GM19240 (cell line): ENCODE measurements around the gene ZNF432.
"Not testable (repeated sequence)": the region's sequence is repeated elsewhere in the genome, so short reads cannot be mapped to it uniquely, and the experiment has no call there.

Experiments
- DNase-seq: peaks from one replicate; pipeline ENCODE4 v3.0.0; 2011; ENCODE audit warnings: low spot score; ENCODE audit not compliant: insufficient read length

The ZNF432 gene

GRCh38 chr19:52048555-52049501 is at the start of gene ZNF432:
ZNF432 (minus strand) TSS chr19:52048838; CDS start chr19:52046868, 1,970 bp downstream.
- peak; percentile 44 for DNase-seq

- DNase-seq, result not testable (repeated sequence)
Measured at GRCh38 chr19:52096416-52096815, 47.8 kb upstream of the ZNF432 start.

GRCh38 chr19:52095172-52096014 is 46.8 kb upstream of the ZNF432 start, which contains the start of gene ZNF841:
ZNF841 (minus strand) TSS chr19:52095765; CDS start chr19:52084801, 10,964 bp downstream.
- DNase-seq, result peak; percentile 18

GRCh38 chr19:52094526-52095130 is 46.0 kb upstream of the ZNF432 start:
- no peak for DNase-seq

- DNase-seq, result no peak
Measured at GRCh38 chr19:52086481-52086880, 37.8 kb upstream of the ZNF432 start.

GRCh38 chr19:52070496-52070895 is 21.9 kb upstream of the ZNF432 start:
- DNase-seq, result no peak

GRCh38 chr19:52069653-52070052 is 21.0 kb upstream of the ZNF432 start:
- DNase-seq, result no peak

GRCh38 chr19:52066258-52066863 is 17.7 kb upstream of the ZNF432 start:
- DNase-seq, result no peak

- DNase-seq, result no peak
Measured at GRCh38 chr19:52065399-52065798, 16.8 kb upstream of the ZNF432 start.

GRCh38 chr19:52056480-52056879 is 7.8 kb upstream of the ZNF432 start:
- not testable (repeated sequence) for DNase-seq

GRCh38 chr19:52051736-52052135 is 3.1 kb upstream of the ZNF432 start:
- DNase-seq, result not testable (repeated sequence)

- no peak for DNase-seq
Measured at GRCh38 chr19:52039169-52039568, 9.5 kb downstream of the ZNF432 start.

GRCh38 chr19:52034051-52034728 is 14.4 kb downstream of the ZNF432 start:
- DNase-seq, result no peak

GRCh38 chr19:52028780-52029123 is 19.9 kb downstream of the ZNF432 start:
- no peak for DNase-seq

GRCh38 chr19:52028027-52028779 is 20.4 kb downstream of the ZNF432 start, which contains the start of gene ZNF614:
ZNF614 (minus strand) TSS chr19:52028379; CDS start chr19:52025745, 2,634 bp downstream.
- DNase-seq, result peak; percentile 85

GRCh38 chr19:52026255-52026990 is 22.2 kb downstream of the ZNF432 start:
- DNase-seq, result not testable (repeated sequence)

GRCh38 chr19:52024478-52024877 is 24.2 kb downstream of the ZNF432 start:
- DNase-seq, result not testable (repeated sequence)

- no peak for DNase-seq
Measured at GRCh38 chr19:52022193-52022592, 26.4 kb downstream of the ZNF432 start.

- no peak for DNase-seq
Measured at GRCh38 chr19:52020506-52020905, 28.1 kb downstream of the ZNF432 start.
